Measurements from ENCODE around the gene PARD3.

DNA sequence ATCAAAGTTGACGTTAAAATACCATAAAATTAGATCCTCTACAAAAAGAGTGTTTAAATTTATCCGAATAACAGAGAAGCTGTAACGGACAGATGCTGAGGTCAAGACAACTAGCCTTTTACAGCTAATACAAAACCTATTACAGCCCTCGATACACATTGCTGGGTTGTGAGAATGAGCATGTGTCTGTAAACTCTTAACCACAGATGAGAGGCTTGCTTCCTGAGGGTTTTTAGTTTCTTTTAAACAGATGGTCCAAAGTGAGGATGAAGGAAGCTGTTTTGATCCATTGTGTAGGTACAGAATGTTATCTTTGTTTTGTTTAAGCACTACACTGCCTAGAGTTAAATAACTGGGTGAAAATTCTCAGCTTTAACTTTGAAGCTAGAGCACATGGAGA is 578.2 kb downstream of the PARD3 start:
- TF ChIP-seq CEBPB (IDR thresholded peaks at IDR 0.05; ENCODE audit: low read depth) (no peak), CBX3 (IDR thresholded peaks at IDR 0.05; ENCODE audit: low read depth) (no peak), POLR2AphosphoS5 (IDR thresholded peaks at IDR 0.05; ENCODE audit: low read depth, low read length) (no peak), TCF7L2 (IDR thresholded peaks at IDR 0.05; ENCODE audit: borderline replicate concordance, extremely low read depth, insufficient read depth, insufficient read length) (no peak), SP1 (IDR thresholded peaks at IDR 0.05; ENCODE audit: low read depth) (no peak)
- TF ChIP-seq, protein P1, sequence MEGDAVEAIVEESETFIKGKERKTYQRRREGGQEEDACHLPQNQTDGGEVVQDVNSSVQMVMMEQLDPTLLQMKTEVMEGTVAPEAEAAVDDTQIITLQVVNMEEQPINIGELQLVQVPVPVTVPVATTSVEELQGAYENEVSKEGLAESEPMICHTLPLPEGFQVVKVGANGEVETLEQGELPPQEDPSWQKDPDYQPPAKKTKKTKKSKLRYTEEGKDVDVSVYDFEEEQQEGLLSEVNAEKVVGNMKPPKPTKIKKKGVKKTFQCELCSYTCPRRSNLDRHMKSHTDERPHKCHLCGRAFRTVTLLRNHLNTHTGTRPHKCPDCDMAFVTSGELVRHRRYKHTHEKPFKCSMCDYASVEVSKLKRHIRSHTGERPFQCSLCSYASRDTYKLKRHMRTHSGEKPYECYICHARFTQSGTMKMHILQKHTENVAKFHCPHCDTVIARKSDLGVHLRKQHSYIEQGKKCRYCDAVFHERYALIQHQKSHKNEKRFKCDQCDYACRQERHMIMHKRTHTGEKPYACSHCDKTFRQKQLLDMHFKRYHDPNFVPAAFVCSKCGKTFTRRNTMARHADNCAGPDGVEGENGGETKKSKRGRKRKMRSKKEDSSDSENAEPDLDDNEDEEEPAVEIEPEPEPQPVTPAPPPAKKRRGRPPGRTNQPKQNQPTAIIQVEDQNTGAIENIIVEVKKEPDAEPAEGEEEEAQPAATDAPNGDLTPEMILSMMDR (IDR thresholded peaks at IDR 0.05 in 2 of 3, conservative IDR thresholded peaks at IDR 0.05 in 1 of 3; ENCODE audit: borderline replicate concordance in 1 of 3, insufficient read depth in 1 of 3, low read depth in 2 of 3, low read length in 2 of 3) = no peak

All from HCT116 (cell line).